CD14-positive monocyte (primary cell): ENCODE data around the gene ABCC4. TPM values are rescaled to one million over a fixed set of nuclear protein-coding genes. Genes with fewer than 3 reads are reported as not detected.

Source experiments
- DNase-seq, 3 donors: peaks; one replicate each; pipeline ENCODE4 v3.0.0-alpha.2; 2011 to 2022
- H2AFZ ChIP-seq: 2 replicates; pipeline ENCODE4 v1.6.0; 2012; ENCODE audit warnings: mild to moderate bottlenecking, low read depth, low read length, inconsistent platforms; ENCODE audit not compliant: insufficient read depth, poor library complexity, severe bottlenecking
- H3K27ac ChIP-seq, 2 donors: 1 replicate in 1 of 2; 2 replicates in 1 of 2; pipeline ENCODE4 v1.5.1; 2012 to 2013; ENCODE audit warnings: low read length in 2 of 2, control low read depth in 1 of 2, inconsistent platforms in 1 of 2, low read depth in 1 of 2, mild to moderate bottlenecking in 1 of 2
- H3K27me3 ChIP-seq, 2 donors: one replicate each; pipeline versions ENCODE4 v1.6.0 to v1.6.1; 2011 to 2013; ENCODE audit warnings: low read length in 2 of 2; ENCODE audit not compliant: control insufficient read depth in 2 of 2, insufficient read depth in 2 of 2
- H3K36me3 ChIP-seq, 2 donors: replicated peaks in 1 of 2; 1 replicate in 1 of 2; 2 replicates in 1 of 2; pipeline versions ENCODE4 v1.5.1 to v1.6.1; 2012 to 2013; ENCODE audit warnings: low read length in 2 of 2, control low read depth in 1 of 2, inconsistent platforms in 1 of 2, mild to moderate bottlenecking in 1 of 2; ENCODE audit not compliant: insufficient read depth in 2 of 2, control insufficient read depth in 1 of 2
- H3K4me1 ChIP-seq, 2 donors: 1 replicate in 1 of 2; 2 replicates in 1 of 2; pipeline versions ENCODE4 v1.5.1 to v1.6.1; 2012 to 2013; ENCODE audit warnings: low read length in 2 of 2, control low read depth in 1 of 2, inconsistent platforms in 1 of 2, mild to moderate bottlenecking in 1 of 2, moderate library complexity in 1 of 2; ENCODE audit not compliant: insufficient read depth in 2 of 2, control insufficient read depth in 1 of 2
- H3K4me2 ChIP-seq: replicated peaks from 2 replicates; pipeline ENCODE3; 2012; ENCODE audit warnings: low read length, moderate library complexity, mild to moderate bottlenecking; ENCODE audit not compliant: poor library complexity, severe bottlenecking; ENCODE audit errors: extremely low read depth
- H3K4me3 ChIP-seq, 3 experiments: fragments of 200-600 bp in 1 of 3; sonication (generic) in 1 of 3; replicated peaks in 1 of 3; 1 replicate in 2 of 3; 2 replicates in 1 of 3; pipeline ENCODE4 v1.5.1; 2011 to 2013; ENCODE audit warnings: low read length in 3 of 3, mild to moderate bottlenecking in 3 of 3, control low read depth in 2 of 3, low read depth in 2 of 3, inconsistent platforms in 1 of 3, moderate library complexity in 1 of 3
- H3K79me2 ChIP-seq: 2 replicates; pipeline ENCODE4 v1.6.0; 2012; ENCODE audit warnings: mild to moderate bottlenecking, control low read depth, inconsistent platforms, low read length, moderate library complexity; ENCODE audit not compliant: insufficient read depth
- H3K9ac ChIP-seq: 2 replicates; pipeline ENCODE4 v1.6.0; 2017; ENCODE audit warnings: low read length, mild to moderate bottlenecking; ENCODE audit not compliant: insufficient read depth, poor library complexity, severe bottlenecking
- H3K9me3 ChIP-seq, 2 donors: replicated peaks in 1 of 2; 1 replicate in 1 of 2; 2 replicates in 1 of 2; pipeline versions ENCODE4 v1.5.1 to v1.6.1; 2012 to 2013; ENCODE audit warnings: low read length in 2 of 2, control low read depth in 1 of 2; ENCODE audit not compliant: control insufficient read depth in 1 of 2, insufficient read depth in 1 of 2
- H4K20me1 ChIP-seq: 2 replicates; pipeline ENCODE4 v1.6.0; 2012; ENCODE audit warnings: mild to moderate bottlenecking, low read length, control low read depth, moderate library complexity; ENCODE audit not compliant: insufficient read depth
- H3K27ac Mint-ChIP-seq, 7 donors: one replicate each; pipeline ENCODE4 v1.8.0; 2020; ENCODE audit warnings: mild to moderate bottlenecking in 7 of 7, mixed read lengths in 7 of 7, moderate library complexity in 6 of 7, inconsistent platforms in 2 of 7
- H3K27me3 Mint-ChIP-seq, 3 donors: one replicate each; pipeline ENCODE4 v1.8.0; 2021 to 2022; ENCODE audit warnings: low read depth in 3 of 3, mild to moderate bottlenecking in 3 of 3, mixed read lengths in 3 of 3, moderate library complexity in 3 of 3, inconsistent platforms in 1 of 3
- H3K36me3 Mint-ChIP-seq, 2 donors: one replicate each; pipeline ENCODE4 v1.8.0; 2020; ENCODE audit warnings: mixed read lengths in 2 of 2, inconsistent platforms in 1 of 2, mild to moderate bottlenecking in 1 of 2
- H3K4me1 Mint-ChIP-seq: one replicate; pipeline ENCODE4 v1.8.0; 2020; ENCODE audit warnings: mild to moderate bottlenecking, mixed read lengths
- H3K4me3 Mint-ChIP-seq, 2 donors: one replicate each; pipeline ENCODE4 v1.8.0; 2020; ENCODE audit warnings: mild to moderate bottlenecking in 2 of 2, mixed read lengths in 2 of 2, moderate library complexity in 1 of 2
- H3K9me3 Mint-ChIP-seq, 7 donors: one replicate each; pipeline ENCODE4 v1.8.0; 2020 to 2022; ENCODE audit warnings: mixed read lengths in 7 of 7, mild to moderate bottlenecking in 6 of 7, moderate library complexity in 6 of 7, inconsistent platforms in 2 of 7
- CTCF ChIP-seq: fragments of 200-600 bp; IDR thresholded peaks from one replicate; pipeline ENCODE4 v1.8.0; 2022; ENCODE audit warnings: antibody characterized with exemption, mild to moderate bottlenecking
- WGBS: methylation state at CpG from one replicate; pipeline ENCODE4 v1.1.5; 2013; ENCODE audit warnings: missing lambda C conversion rate; ENCODE audit not compliant: insufficient coverage; 5-methylcytosine and 5-hydroxymethylcytosine counted together
- intact Hi-C, 2 donors: fragments of 100-400 bp; cut with micrococcal nuclease; formaldehyde crosslinking; loops; one replicate each; pipeline versions ENCODE4 v1.15.0 to v1.15.1; 2023
- polyA plus RNA-seq, 3 donors: library from polyadenylated mRNA; depleted of rRNA in 1 of 3; unstranded in 2 of 3; stranded (reverse) in 1 of 3; fragments of 300-500 nt in 2 of 3; fragments of >200 nt in 1 of 3; fragmentation: Illumina TruSeq in 2 of 3; gene quantifications; 1 replicate in 2 of 3; 2 replicates in 1 of 3; pipeline ENCODE4 v1.2.3, GENCODE V29; 2012 to 2021

Gene ABCC4
- polyA plus RNA-seq, 3 donors, result 0.96 to 2.5 (median 1.7) TPM

DNA sequence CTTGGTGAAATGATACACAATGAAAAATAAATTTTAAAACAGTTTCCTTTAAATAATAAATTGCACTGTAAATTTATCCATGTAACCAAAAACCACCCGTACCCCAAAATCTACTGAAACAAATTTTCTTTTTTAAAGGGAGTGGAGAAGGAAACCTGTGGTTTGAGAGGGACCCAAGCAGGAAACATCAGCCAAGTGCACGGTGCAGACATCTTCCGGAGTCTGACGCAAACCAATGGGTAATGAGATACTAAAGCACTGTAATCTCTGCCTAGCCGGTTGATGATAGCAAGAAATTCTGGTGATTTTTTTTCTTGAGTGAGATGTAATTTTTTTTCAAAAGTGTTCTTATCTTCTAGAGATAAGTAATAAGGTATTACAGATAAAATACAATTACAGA is 115.4 kb downstream of the ABCC4 start:
- intact Hi-C loops, result loop anchor here in 1 of 2 donors (5.0 kb wide), 1 partner anchor 196 kb away; no protein-coding TSS in a partner anchor
- Histone ChIP-seq H3K27me3 (no peaks in the 10 kb centered on the region), H2AFZ (peak overlapping the region; percentile 47), H3K79me2 (no peaks in the 10 kb centered on the region), H3K4me2 (peak overlapping the region; percentile 37), H3K9ac (no peak overlapping the region), H3K36me3 (no peaks in the 10 kb centered on the region), H3K4me3 (peak overlapping the region in 1 of 3 experiments; percentile 20), H3K27ac (no peak overlapping the region), H3K9me3 (no peaks in the 10 kb centered on the region), H4K20me1 (no peaks in the 10 kb centered on the region), H3K4me1 (peaks cover 19 to 24% of the 10 kb centered on the region in 2 donors)
- TF ChIP-seq CTCF, result no peak
- H3K27me3 Mint-ChIP-seq, result no peaks in the 10 kb centered on the region
- DNase-seq, result peak; percentile 6 to 33 (median 16)
- H3K4me3 Mint-ChIP-seq, result peak overlapping the region in 1 of 2 donors; percentile 9
- H3K36me3 Mint-ChIP-seq, result no peaks in the 10 kb centered on the region
- peaks cover 29% of the 10 kb centered on the region for H3K4me1 Mint-ChIP-seq
- peak overlapping the region in 2 of 7 donors; percentile 51 to 59 for H3K27ac Mint-ChIP-seq
- WGBS, result no CpG with 5 or more reads among the region's 5 CpGs
- H3K9me3 Mint-ChIP-seq, result no peaks in the 10 kb centered on the region

- no peak for DNase-seq
- Mint-ChIP-seq H3K4me1 (peaks cover 32% of the 10 kb centered on the region), H3K36me3 (no peaks in the 10 kb centered on the region), H3K4me3 (no peak overlapping the region), H3K27ac (no peak overlapping the region), H3K9me3 (no peaks in the 10 kb centered on the region), H3K27me3 (no peaks in the 10 kb centered on the region)
- WGBS, result 100% methylated on average over 2 of the region's 3 CpGs
- no peaks in the 10 kb centered on the region for H4K20me1 ChIP-seq
- no peak for TF ChIP-seq CTCF
- no peak overlapping the region for H3K27ac ChIP-seq
- no peak overlapping the region for H3K4me2 ChIP-seq
- H3K79me2 ChIP-seq, result no peaks in the 10 kb centered on the region
- intact Hi-C loops, result loop anchor here in 1 of 2 donors (5.0 kb wide), 1 partner anchor 197 kb away; no protein-coding TSS in a partner anchor
- H3K36me3 ChIP-seq, result no peaks in the 10 kb centered on the region
- H3K4me3 ChIP-seq, result no peak overlapping the region
- peaks cover 19 to 24% of the 10 kb centered on the region in 2 donors for H3K4me1 ChIP-seq
- no peak overlapping the region for H3K9ac ChIP-seq
- no peaks in the 10 kb centered on the region for H3K9me3 ChIP-seq
- no peaks in the 10 kb centered on the region for H3K27me3 ChIP-seq
- H2AFZ ChIP-seq, result peak overlapping the region; percentile 47
Observed at GRCh38 chr13:95185311-95185710, 115.9 kb downstream of the ABCC4 start.
